Mesenchymal stem cell (in vitro differentiated cells and primary cell): ENCODE data around the gene CAMKMT.

Experiments used
- DNase-seq: peaks from one replicate; pipeline ENCODE4 v3.0.0-alpha.2; 2013
- H2AFZ ChIP-seq: one replicate; pipeline ENCODE4 v1.6.1; 2013; ENCODE audit warnings: low read depth, mild to moderate bottlenecking, control low read depth, inconsistent platforms, low read length, moderate library complexity
- H2AK5ac ChIP-seq: 2 replicates; pipeline ENCODE4 v1.6.1; 2013; ENCODE audit warnings: low read length, moderate library complexity, mild to moderate bottlenecking, inconsistent platforms; ENCODE audit not compliant: severe bottlenecking
- H2BK120ac ChIP-seq: one replicate; pipeline ENCODE4 v1.6.1; 2013; ENCODE audit warnings: low read depth, mild to moderate bottlenecking, inconsistent platforms, low read length, moderate library complexity
- H2BK12ac ChIP-seq, 2 experiments: one replicate each; pipeline ENCODE4 v1.6.1; 2013; ENCODE audit warnings: inconsistent platforms in 2 of 2, low read length in 2 of 2, mild to moderate bottlenecking in 2 of 2, moderate library complexity in 2 of 2, control low read depth in 1 of 2
- H2BK15ac ChIP-seq: one replicate; pipeline ENCODE4 v1.6.1; 2013; ENCODE audit warnings: mild to moderate bottlenecking, low read depth, inconsistent platforms; ENCODE audit not compliant: poor library complexity, severe bottlenecking
- H2BK5ac ChIP-seq: 2 replicates; pipeline ENCODE4 v1.6.1; 2013; ENCODE audit warnings: low read depth, mild to moderate bottlenecking, low read length, control low read depth, inconsistent platforms; ENCODE audit not compliant: poor library complexity, severe bottlenecking
- H3K14ac ChIP-seq, 2 experiments: one replicate each; pipeline ENCODE4 v1.6.1; 2013; ENCODE audit warnings: inconsistent platforms in 2 of 2, low read length in 2 of 2, control low read depth in 1 of 2, mild to moderate bottlenecking in 1 of 2, moderate library complexity in 1 of 2
- H3K18ac ChIP-seq, 2 experiments: one replicate each; pipeline ENCODE4 v1.6.1; 2013; ENCODE audit warnings: inconsistent platforms in 2 of 2, low read length in 2 of 2, control low read depth in 1 of 2, low read depth in 1 of 2, mild to moderate bottlenecking in 1 of 2
- H3K23ac ChIP-seq, 2 experiments: one replicate each; pipeline ENCODE4 v1.6.1; 2013; ENCODE audit warnings: inconsistent platforms in 2 of 2, low read length in 2 of 2, mild to moderate bottlenecking in 2 of 2, moderate library complexity in 2 of 2, control low read depth in 1 of 2
- H3K27ac ChIP-seq: 2 replicates; pipeline ENCODE4 v1.5.1; 2013; ENCODE audit warnings: mild to moderate bottlenecking, moderate library complexity, low read length, control low read depth, inconsistent platforms; ENCODE audit not compliant: poor library complexity, severe bottlenecking
- H3K27me3 ChIP-seq, 2 experiments: 2 replicates each; pipeline versions ENCODE4 v1.6.1 to v1.7.0; 2013; ENCODE audit warnings: low read length in 2 of 2, mild to moderate bottlenecking in 2 of 2, moderate library complexity in 2 of 2, control low read depth in 1 of 2, inconsistent platforms in 1 of 2; ENCODE audit not compliant: control insufficient read depth in 1 of 2, insufficient read depth in 1 of 2
- H3K36me3 ChIP-seq, 2 experiments: 2 replicates each; pipeline versions ENCODE4 v1.6.1 to v1.7.0; 2013; ENCODE audit warnings: low read length in 2 of 2, control low read depth in 1 of 2, inconsistent platforms in 1 of 2, low read depth in 1 of 2, mild to moderate bottlenecking in 1 of 2; ENCODE audit not compliant: insufficient read depth in 2 of 2, control insufficient read depth in 1 of 2
- H3K4ac ChIP-seq, 2 experiments: one replicate each; pipeline ENCODE4 v1.6.1; 2013; ENCODE audit warnings: inconsistent platforms in 2 of 2, low read length in 2 of 2, mild to moderate bottlenecking in 2 of 2, moderate library complexity in 2 of 2, control low read depth in 1 of 2, low read depth in 1 of 2
- H3K4me1 ChIP-seq: 2 replicates; pipeline ENCODE4 v1.6.1; 2013; ENCODE audit warnings: low read depth, low read length, control low read depth; ENCODE audit not compliant: control insufficient read depth, insufficient read depth
- H3K4me2 ChIP-seq: 2 replicates; pipeline ENCODE4 v1.6.1; 2013; ENCODE audit warnings: low read length, mild to moderate bottlenecking, inconsistent platforms; ENCODE audit not compliant: poor library complexity, severe bottlenecking
- H3K4me3 ChIP-seq, 2 experiments: 2 replicates each; pipeline versions ENCODE4 v1.5.1 to v1.7.0; 2013; ENCODE audit warnings: low read length in 2 of 2, mild to moderate bottlenecking in 2 of 2, control low read depth in 1 of 2, low read depth in 1 of 2; ENCODE audit not compliant: insufficient read depth in 1 of 2
- H3K79me1 ChIP-seq: replicated peaks from 2 replicates; pipeline ENCODE4 v1.6.1; 2013; ENCODE audit warnings: mild to moderate bottlenecking, control low read depth, low read length, inconsistent platforms; ENCODE audit not compliant: poor library complexity, severe bottlenecking
- H3K9ac ChIP-seq: 2 replicates; pipeline ENCODE4 v1.7.0; 2013; ENCODE audit warnings: mild to moderate bottlenecking, low read length, moderate library complexity
- H3K9me3 ChIP-seq: 2 replicates; pipeline ENCODE4 v1.7.0; 2013; ENCODE audit warnings: mild to moderate bottlenecking, low read length; ENCODE audit not compliant: control insufficient read depth
- H4K8ac ChIP-seq: one replicate; pipeline ENCODE4 v1.6.1; 2013; ENCODE audit warnings: inconsistent platforms, mild to moderate bottlenecking, low read length, moderate library complexity
- H4K91ac ChIP-seq: one replicate; pipeline ENCODE4 v1.6.1; 2013; ENCODE audit warnings: mild to moderate bottlenecking, low read length, inconsistent platforms
- WGBS: methylation state at CpG from one replicate; pipeline ENCODE4 v1.1.7; 2013; ENCODE audit warnings: mixed read lengths; 5-methylcytosine and 5-hydroxymethylcytosine counted together

The CAMKMT gene

DNA sequence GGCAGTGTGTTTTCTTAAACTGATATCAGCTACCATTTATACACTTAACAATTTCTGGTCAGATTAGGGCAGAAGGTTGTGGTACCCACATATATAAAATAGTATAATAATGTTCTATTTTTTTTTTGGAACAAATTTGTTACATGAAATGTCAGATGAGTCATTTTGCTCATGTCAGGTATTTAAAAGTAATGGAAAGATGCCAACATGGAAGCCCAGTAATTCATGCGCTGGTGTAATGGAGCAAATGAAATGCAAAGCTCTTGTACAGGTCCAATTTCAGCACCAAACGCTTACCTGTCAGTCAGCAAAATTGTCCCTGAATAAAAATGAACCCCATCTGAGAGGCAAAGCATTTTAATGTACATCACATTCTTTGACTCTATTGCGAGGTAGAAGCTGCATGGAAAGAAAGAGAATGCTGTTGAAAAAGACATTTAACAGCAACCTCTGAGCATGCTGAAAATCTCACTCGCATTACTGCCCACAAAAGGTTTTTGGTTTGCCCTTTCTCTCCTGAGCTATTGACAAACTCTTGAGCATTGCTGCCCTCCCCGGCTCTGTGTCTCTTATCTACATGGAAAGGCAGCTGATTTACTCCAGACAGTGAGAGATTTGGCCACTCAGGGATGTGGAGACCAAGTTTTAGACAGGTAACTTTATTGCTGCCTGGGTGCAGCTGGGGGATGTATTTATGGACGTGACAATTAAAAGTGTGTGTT is 217.5 kb downstream of the CAMKMT start:
- Histone ChIP-seq H3K4me3 (peak overlapping the region in 1 of 2 experiments; percentile 65), H3K9ac (peak overlapping the region; percentile 72), H3K79me1 (peaks cover 5% of the 10 kb centered on the region), H2AK5ac (no peak overlapping the region), H2BK15ac (no peak overlapping the region), H2BK12ac (no peak overlapping the region), H3K18ac (no peak overlapping the region), H4K91ac (no peak overlapping the region), H3K23ac (no peak overlapping the region), H2BK5ac (no peak overlapping the region), H2BK120ac (no peak overlapping the region), H3K27me3 (no peaks in the 10 kb centered on the region), H3K27ac (no peak overlapping the region), H3K14ac (no peak overlapping the region), H3K36me3 (no peaks in the 10 kb centered on the region), H3K9me3 (no peaks in the 10 kb centered on the region), H3K4ac (no peak overlapping the region), H4K8ac (no peak overlapping the region), H3K4me1 (no peaks in the 10 kb centered on the region), H2AFZ (no peak overlapping the region), H3K4me2 (no peak overlapping the region)
- WGBS, result 94% methylated on average over 6 of the region's 6 CpGs
- no peak for DNase-seq

GRCh38 chr2:44579837-44580230 is 218.1 kb downstream of the CAMKMT start:
- no peak overlapping the region for H3K4me2 ChIP-seq
- no peak overlapping the region for H2BK15ac ChIP-seq
- no peak overlapping the region for H3K4ac ChIP-seq
- 100% methylated on average over 1 of the region's 2 CpGs for WGBS
- H4K8ac ChIP-seq, result no peak overlapping the region
- H3K79me1 ChIP-seq, result peaks cover 5% of the 10 kb centered on the region
- no peak overlapping the region for H2BK12ac ChIP-seq
- H3K18ac ChIP-seq, result no peak overlapping the region
- no peak overlapping the region for H4K91ac ChIP-seq
- H2AK5ac ChIP-seq, result no peak overlapping the region
- H2BK5ac ChIP-seq, result no peak overlapping the region
- H3K23ac ChIP-seq, result no peak overlapping the region
- no peaks in the 10 kb centered on the region for H3K36me3 ChIP-seq
- H2BK120ac ChIP-seq, result no peak overlapping the region
- no peaks in the 10 kb centered on the region for H3K4me1 ChIP-seq
- H3K9me3 ChIP-seq, result no peaks in the 10 kb centered on the region
- no peak overlapping the region for H3K14ac ChIP-seq
- no peak overlapping the region for H3K4me3 ChIP-seq
- no peak for DNase-seq
- no peak overlapping the region for H3K9ac ChIP-seq
- no peaks in the 10 kb centered on the region for H3K27me3 ChIP-seq
- no peak overlapping the region for H2AFZ ChIP-seq
- no peak overlapping the region for H3K27ac ChIP-seq

GRCh38 chr2:44580875-44581515 is 219.2 kb downstream of the CAMKMT start:
- H3K27ac ChIP-seq, result no peak overlapping the region
- no peak overlapping the region for H3K23ac ChIP-seq
- no peak overlapping the region for H3K9ac ChIP-seq
- no peak overlapping the region for H3K14ac ChIP-seq
- no peak for DNase-seq
- WGBS, result 100% methylated on average over 2 of the region's 3 CpGs
- no peak overlapping the region for H4K8ac ChIP-seq
- no peak overlapping the region for H2BK12ac ChIP-seq
- H3K4me3 ChIP-seq, result no peak overlapping the region
- H3K9me3 ChIP-seq, result no peaks in the 10 kb centered on the region
- no peak overlapping the region for H4K91ac ChIP-seq
- no peak overlapping the region for H3K18ac ChIP-seq
- no peak overlapping the region for H2BK5ac ChIP-seq
- no peak overlapping the region for H3K4ac ChIP-seq
- no peaks in the 10 kb centered on the region for H3K27me3 ChIP-seq
- peaks cover 5% of the 10 kb centered on the region for H3K79me1 ChIP-seq
- H2BK15ac ChIP-seq, result no peak overlapping the region
- no peak overlapping the region for H2AFZ ChIP-seq
- no peak overlapping the region for H2BK120ac ChIP-seq
- no peak overlapping the region for H2AK5ac ChIP-seq
- no peaks in the 10 kb centered on the region for H3K4me1 ChIP-seq
- no peaks in the 10 kb centered on the region for H3K36me3 ChIP-seq
- no peak overlapping the region for H3K4me2 ChIP-seq

DNA sequence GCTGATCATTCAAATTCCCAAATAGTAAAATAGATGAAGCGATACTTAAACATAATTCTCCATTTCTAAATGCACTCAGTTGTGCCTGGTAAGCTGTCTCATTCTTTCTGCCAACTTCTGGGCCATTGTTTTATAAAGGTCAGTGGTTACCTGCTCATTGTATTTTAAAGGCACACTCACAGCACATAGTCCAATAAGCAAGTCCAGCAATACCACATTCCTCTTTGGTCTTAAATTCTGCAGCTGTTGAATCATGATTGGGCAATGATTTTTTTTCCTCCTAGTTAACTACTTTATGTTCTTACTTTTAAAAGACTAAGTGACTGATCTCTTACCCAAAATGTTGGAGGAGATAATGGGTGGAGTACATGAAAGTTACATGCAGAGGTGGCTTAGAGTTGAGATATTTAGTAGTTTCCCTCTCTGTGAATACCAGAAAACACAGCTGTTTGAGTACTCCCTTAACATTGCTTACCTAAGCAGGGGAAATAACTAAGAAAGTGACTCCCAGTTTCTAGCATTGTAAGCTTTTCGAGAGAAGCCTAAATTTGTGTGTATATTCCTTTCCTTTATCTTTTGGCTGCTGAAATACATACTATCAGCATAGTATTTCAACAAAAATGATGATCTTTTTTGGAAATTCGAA is 220.7 kb downstream of the CAMKMT start:
- DNase-seq, result no peak
- Histone ChIP-seq H3K9me3 (no peaks in the 10 kb centered on the region), H3K18ac (no peak overlapping the region), H3K23ac (no peak overlapping the region), H3K4ac (no peak overlapping the region), H3K36me3 (no peaks in the 10 kb centered on the region), H4K8ac (no peak overlapping the region), H3K4me1 (no peaks in the 10 kb centered on the region), H2BK120ac (no peak overlapping the region), H2AK5ac (no peak overlapping the region), H3K27ac (no peak overlapping the region), H3K14ac (no peak overlapping the region), H3K79me1 (peaks cover 5% of the 10 kb centered on the region), H3K27me3 (no peaks in the 10 kb centered on the region), H2BK5ac (no peak overlapping the region), H2BK12ac (no peak overlapping the region), H3K4me2 (no peak overlapping the region), H4K91ac (no peak overlapping the region), H3K9ac (no peak overlapping the region), H3K4me3 (no peak overlapping the region), H2AFZ (no peak overlapping the region), H2BK15ac (no peak overlapping the region)
- WGBS, result 100% methylated on average over 1 of the region's 3 CpGs
